ENCODE data around the gene INS.

Gene INS

GRCh38 chr11:2160736-2161259 is at the start of gene INS:
TSS of gene INS (minus strand) at chr11:2161209. CDS start at chr11:2160971, 238 bp downstream.
- DNase-seq (ENCODE audit: low read depth): no peak

- no peak for DNase-seq (ENCODE audit: low read depth)
Measured at GRCh38 chr11:2210366-2211112, 49.5 kb upstream of the INS start.

GRCh38 chr11:2209900-2210321 is 48.9 kb upstream of the INS start:
- no peak for DNase-seq (ENCODE audit: low read depth)

GRCh38 chr11:2209370-2209801 is 48.4 kb upstream of the INS start:
- no peak for DNase-seq (ENCODE audit: low read depth)

GRCh38 chr11:2208691-2209369 is 47.8 kb upstream of the INS start:
- no peak for DNase-seq (ENCODE audit: low read depth)

GRCh38 chr11:2207773-2208621 is 47.0 kb upstream of the INS start:
- DNase-seq (ENCODE audit: low read depth): no peak

GRCh38 chr11:2207212-2207611 is 46.2 kb upstream of the INS start:
- DNase-seq (ENCODE audit: low read depth): no peak

- DNase-seq (ENCODE audit: low read depth): no peak
Measured at GRCh38 chr11:2205981-2206690, 45.1 kb upstream of the INS start.

- no peak for DNase-seq (ENCODE audit: low read depth)
Measured at GRCh38 chr11:2205214-2205720, 44.3 kb upstream of the INS start.

- no peak for DNase-seq (ENCODE audit: low read depth)
Measured at GRCh38 chr11:2204361-2205213, 43.6 kb upstream of the INS start.

- DNase-seq (ENCODE audit: low read depth): no peak
Measured at GRCh38 chr11:2203440-2204259, 42.6 kb upstream of the INS start.

GRCh38 chr11:2202900-2203439 is 42.0 kb upstream of the INS start:
- no peak for DNase-seq (ENCODE audit: low read depth)

GRCh38 chr11:2202071-2202899 is 41.3 kb upstream of the INS start:
- no peak for DNase-seq (ENCODE audit: low read depth)

- no peak for DNase-seq (ENCODE audit: low read depth)
Measured at GRCh38 chr11:2201542-2201941, 40.5 kb upstream of the INS start.

GRCh38 chr11:2200957-2201519 is 40.0 kb upstream of the INS start:
- no peak for DNase-seq (ENCODE audit: low read depth)

GRCh38 chr11:2200536-2200935 is 39.5 kb upstream of the INS start:
- no peak for DNase-seq (ENCODE audit: low read depth)

- DNase-seq (ENCODE audit: low read depth): no peak
Measured at GRCh38 chr11:2199466-2200341, 38.7 kb upstream of the INS start.

Measured in CMK (cell line).